Fibroblast of gingiva (primary cell): ENCODE measurements around the gene ATP6V1G1.

Experiments used
- DNase-seq: peaks from one replicate; pipeline ENCODE4 v3.0.0-alpha.2; 2011; ENCODE audit warnings: low read depth

Gene ATP6V1G1

GRCh38 chr9:114612272-114612923 lies 24.8 kb downstream of the ATP6V1G1 start:
- DNase-seq, result no peak

- no peak for DNase-seq
Measured at GRCh38 chr9:114613087-114613486, 25.5 kb downstream of the ATP6V1G1 start.

- DNase-seq, result no peak
Measured at GRCh38 chr9:114613919-114614318, 26.4 kb downstream of the ATP6V1G1 start.

- no peak for DNase-seq
Measured at GRCh38 chr9:114614373-114614772, 26.8 kb downstream of the ATP6V1G1 start.

- DNase-seq, result no peak
Measured at GRCh38 chr9:114616684-114617520, 29.3 kb downstream of the ATP6V1G1 start.

- no peak for DNase-seq
Measured at GRCh38 chr9:114619191-114619761, 31.7 kb downstream of the ATP6V1G1 start.

- no peak for DNase-seq
Measured at GRCh38 chr9:114621561-114621960, 34.0 kb downstream of the ATP6V1G1 start.

GRCh38 chr9:114621975-114622609 lies 34.5 kb downstream of the ATP6V1G1 start:
- peak; percentile 58 for DNase-seq

- DNase-seq, result no peak
Measured at GRCh38 chr9:114624677-114625076, 37.1 kb downstream of the ATP6V1G1 start.

GRCh38 chr9:114626415-114627020 lies 38.9 kb downstream of the ATP6V1G1 start:
- DNase-seq, result no peak

GRCh38 chr9:114627553-114627952 lies 40.0 kb downstream of the ATP6V1G1 start:
- DNase-seq, result no peak

GRCh38 chr9:114629563-114630090 lies 42.1 kb downstream of the ATP6V1G1 start:
- DNase-seq, result no peak

- no peak for DNase-seq
Measured at GRCh38 chr9:114631166-114631565, 43.6 kb downstream of the ATP6V1G1 start.

GRCh38 chr9:114633438-114634089 lies 46.0 kb downstream of the ATP6V1G1 start:
- DNase-seq, result no peak

- DNase-seq, result no peak
Measured at GRCh38 chr9:114634387-114634786, 46.8 kb downstream of the ATP6V1G1 start.

- DNase-seq, result no peak
Measured at GRCh38 chr9:114638404-114638803, 50.8 kb downstream of the ATP6V1G1 start.

GRCh38 chr9:114641967-114642366 lies 54.4 kb downstream of the ATP6V1G1 start:
- DNase-seq, result no peak

- no peak for DNase-seq
Measured at GRCh38 chr9:114643001-114643400, 55.4 kb downstream of the ATP6V1G1 start.

- no peak for DNase-seq
Measured at GRCh38 chr9:114643896-114644295, 56.3 kb downstream of the ATP6V1G1 start.
